NCI-H82 (cell line): ENCODE results near the gene PELI1.

Experiments
- DNase-seq: peaks from one replicate; lab custom pipeline; 2025; lab: John Stamatoyannopoulos, UW

The PELI1 gene

GRCh38 chr2:64153811-64154210 is 9.6 kb upstream of the PELI1 start:
- no peak for DNase-seq

- no peak for DNase-seq
Measured at GRCh38 chr2:64151476-64151875, 7.3 kb upstream of the PELI1 start.

- DNase-seq, result no peak
Measured at GRCh38 chr2:64145714-64146113, 1.5 kb upstream of the PELI1 start.

- no peak for DNase-seq
Measured at GRCh38 chr2:64145119-64145518, 899 bp upstream of the PELI1 start.

- DNase-seq, result peak; percentile 67
Measured at GRCh38 chr2:64143169-64144056, 807 bp downstream of the PELI1 start.

- DNase-seq, result no peak
Measured at GRCh38 chr2:64142741-64143168, 1.5 kb downstream of the PELI1 start.

GRCh38 chr2:64141674-64142405 is 2.4 kb downstream of the PELI1 start:
- DNase-seq, result peak; percentile 17

- DNase-seq, result no peak
Measured at GRCh38 chr2:64140665-64141200, 3.5 kb downstream of the PELI1 start.

- DNase-seq, result no peak
Measured at GRCh38 chr2:64139956-64140355, 4.3 kb downstream of the PELI1 start.

- DNase-seq, result no peak
Measured at GRCh38 chr2:64137996-64138395, 6.2 kb downstream of the PELI1 start.

- DNase-seq, result no peak
Measured at GRCh38 chr2:64137567-64137966, 6.7 kb downstream of the PELI1 start.

- DNase-seq, result no peak
Measured at GRCh38 chr2:64135421-64135820, 8.8 kb downstream of the PELI1 start.

GRCh38 chr2:64134813-64135212 is 9.4 kb downstream of the PELI1 start:
- DNase-seq, result no peak

GRCh38 chr2:64133828-64134227 is 10.4 kb downstream of the PELI1 start:
- DNase-seq, result no peak

GRCh38 chr2:64133354-64133753 is 10.9 kb downstream of the PELI1 start:
- DNase-seq, result no peak

- DNase-seq, result no peak
Measured at GRCh38 chr2:64130333-64130732, 13.9 kb downstream of the PELI1 start.

GRCh38 chr2:64128943-64129391 is 15.3 kb downstream of the PELI1 start:
- no peak for DNase-seq

- DNase-seq, result no peak
Measured at GRCh38 chr2:64128406-64128805, 15.8 kb downstream of the PELI1 start.

GRCh38 chr2:64127119-64127518 is 17.1 kb downstream of the PELI1 start:
- DNase-seq, result no peak

- DNase-seq, result no peak
Measured at GRCh38 chr2:64126601-64127000, 17.6 kb downstream of the PELI1 start.

GRCh38 chr2:64124571-64124970 is 19.6 kb downstream of the PELI1 start:
- no peak for DNase-seq

GRCh38 chr2:64124168-64124567 is 20.1 kb downstream of the PELI1 start:
- DNase-seq, result no peak

- DNase-seq, result no peak
Measured at GRCh38 chr2:64123740-64124139, 20.5 kb downstream of the PELI1 start.
